Parathyroid adenoma (tissue), 2 donors: ENCODE data around the gene RASSF10.

Source experiments
- H2AFZ ChIP-seq: fragments of 300-600 bp; sonication (generic); one replicate; pipeline ENCODE4 v1.7.0; 2017; ENCODE audit warnings: antibody characterized with exemption, mild to moderate bottlenecking
- H3K27ac ChIP-seq: fragments of 300-600 bp; sonication (generic); one replicate; pipeline ENCODE4 v1.7.0; 2017
- H3K27me3 ChIP-seq: fragments of 300-600 bp; sonication (generic); one replicate; pipeline ENCODE4 v1.7.0; 2017; ENCODE audit warnings: low read length; ENCODE audit not compliant: control insufficient read depth, insufficient read depth
- H3K36me3 ChIP-seq: fragments of 300-600 bp; sonication (generic); one replicate; pipeline ENCODE4 v1.7.0; 2017; ENCODE audit warnings: low read length; ENCODE audit not compliant: control insufficient read depth, insufficient read depth
- H3K4me1 ChIP-seq: fragments of 300-600 bp; sonication (generic); one replicate; pipeline ENCODE4 v1.7.0; 2017; ENCODE audit warnings: control low read depth
- H3K4me2 ChIP-seq: fragments of 300-600 bp; sonication (generic); one replicate; pipeline ENCODE4 v1.7.0; 2017; ENCODE audit warnings: low read length
- H3K4me3 ChIP-seq: fragments of 300-600 bp; sonication (generic); one replicate; pipeline ENCODE4 v1.7.0; 2017; ENCODE audit warnings: low read depth, low read length
- H3K79me2 ChIP-seq: fragments of 300-600 bp; sonication (generic); one replicate; pipeline ENCODE4 v1.7.0; 2017; ENCODE audit warnings: control low read depth
- H3K9ac ChIP-seq: fragments of 300-600 bp; sonication (generic); one replicate; pipeline ENCODE4 v1.7.0; 2017; ENCODE audit warnings: mild to moderate bottlenecking
- H3K9me3 ChIP-seq: fragments of 300-600 bp; sonication (generic); one replicate; pipeline ENCODE4 v1.7.0; 2017; ENCODE audit warnings: low read length; ENCODE audit not compliant: control insufficient read depth
- TF ChIP-seq, protein P1 (sequence below): fragments of 300-600 bp; sonication (generic); IDR thresholded peaks from one replicate; pipeline ENCODE4 v1.7.0; 2017; ENCODE audit warnings: antibody characterized with exemption, mild to moderate bottlenecking
- donor health status: primary hyperparathyroidism.

Gene RASSF10

DNA sequence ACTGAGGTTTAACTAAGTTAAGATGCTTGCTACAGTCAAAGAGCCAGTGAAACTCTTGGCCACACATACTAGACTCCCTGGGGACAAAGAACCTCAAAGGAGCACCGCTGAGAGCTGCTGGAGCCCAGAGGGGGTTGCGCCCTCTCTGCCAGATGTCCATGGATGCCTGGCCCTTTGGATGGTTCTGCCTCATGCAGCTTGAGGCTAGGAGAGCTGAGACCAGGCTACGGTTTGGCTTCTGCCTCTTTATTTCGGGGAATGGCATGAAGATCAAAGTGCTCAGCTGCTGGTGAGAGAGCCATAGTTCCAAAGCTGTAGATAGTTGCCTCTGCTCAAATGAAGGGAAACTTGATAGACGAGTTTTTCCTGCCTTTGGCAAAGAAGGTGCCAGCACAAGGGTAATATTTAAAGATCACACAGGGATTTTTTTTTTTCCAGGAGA lies 43.0 kb downstream of the RASSF10 start:
- H3K9ac ChIP-seq, result no peak overlapping the region
- no peak overlapping the region for H3K4me2 ChIP-seq
- TF ChIP-seq, protein P1, sequence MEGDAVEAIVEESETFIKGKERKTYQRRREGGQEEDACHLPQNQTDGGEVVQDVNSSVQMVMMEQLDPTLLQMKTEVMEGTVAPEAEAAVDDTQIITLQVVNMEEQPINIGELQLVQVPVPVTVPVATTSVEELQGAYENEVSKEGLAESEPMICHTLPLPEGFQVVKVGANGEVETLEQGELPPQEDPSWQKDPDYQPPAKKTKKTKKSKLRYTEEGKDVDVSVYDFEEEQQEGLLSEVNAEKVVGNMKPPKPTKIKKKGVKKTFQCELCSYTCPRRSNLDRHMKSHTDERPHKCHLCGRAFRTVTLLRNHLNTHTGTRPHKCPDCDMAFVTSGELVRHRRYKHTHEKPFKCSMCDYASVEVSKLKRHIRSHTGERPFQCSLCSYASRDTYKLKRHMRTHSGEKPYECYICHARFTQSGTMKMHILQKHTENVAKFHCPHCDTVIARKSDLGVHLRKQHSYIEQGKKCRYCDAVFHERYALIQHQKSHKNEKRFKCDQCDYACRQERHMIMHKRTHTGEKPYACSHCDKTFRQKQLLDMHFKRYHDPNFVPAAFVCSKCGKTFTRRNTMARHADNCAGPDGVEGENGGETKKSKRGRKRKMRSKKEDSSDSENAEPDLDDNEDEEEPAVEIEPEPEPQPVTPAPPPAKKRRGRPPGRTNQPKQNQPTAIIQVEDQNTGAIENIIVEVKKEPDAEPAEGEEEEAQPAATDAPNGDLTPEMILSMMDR, result no peak
- H3K4me1 ChIP-seq, result peaks cover 20% of the 10 kb centered on the region
- H3K79me2 ChIP-seq, result no peaks in the 10 kb centered on the region
- no peaks in the 10 kb centered on the region for H3K9me3 ChIP-seq
- H3K27ac ChIP-seq, result peak overlapping the region; percentile 45
- no peak overlapping the region for H3K4me3 ChIP-seq
- peak overlapping the region; percentile 5 for H2AFZ ChIP-seq
- no peaks in the 10 kb centered on the region for H3K27me3 ChIP-seq
- H3K36me3 ChIP-seq, result no peaks in the 10 kb centered on the region

DNA sequence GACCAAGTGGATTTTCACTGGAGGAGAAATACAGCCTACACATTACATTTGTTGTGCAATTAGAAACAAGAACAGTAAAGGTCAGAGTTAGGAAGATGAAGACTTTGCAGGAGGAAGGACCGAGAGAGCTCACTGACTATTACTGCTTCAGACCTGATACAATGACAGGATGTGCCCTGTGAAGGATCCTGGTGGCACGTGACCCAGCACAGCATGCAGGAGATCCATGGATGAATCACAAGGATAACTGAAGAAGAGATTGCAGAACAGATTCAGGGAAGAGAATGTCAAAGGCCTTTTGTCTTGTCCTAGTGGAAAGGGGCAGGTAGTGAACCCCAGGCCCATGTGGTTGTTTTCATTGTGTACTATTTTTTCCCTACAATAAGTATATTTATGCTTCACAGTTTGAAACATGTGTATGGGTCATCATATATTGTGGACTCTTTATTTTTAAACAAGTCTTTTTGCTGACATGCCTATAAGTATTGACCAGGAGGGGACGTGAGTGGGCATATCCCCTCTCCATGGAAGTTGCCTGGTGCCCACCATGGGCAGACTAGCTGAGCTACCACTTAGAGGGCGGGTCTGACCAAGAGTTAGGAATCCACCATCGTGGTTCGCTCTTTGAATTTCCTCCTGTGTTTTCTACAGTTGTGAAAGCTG lies 44.3 kb downstream of the RASSF10 start:
- Histone ChIP-seq H3K9ac (no peak overlapping the region), H3K79me2 (no peaks in the 10 kb centered on the region), H3K36me3 (no peaks in the 10 kb centered on the region), H3K27ac (peak overlapping the region; percentile 45), H3K4me1 (peaks cover 20% of the 10 kb centered on the region), H3K27me3 (no peaks in the 10 kb centered on the region), H3K9me3 (no peaks in the 10 kb centered on the region), H2AFZ (peak overlapping the region; percentile 22), H3K4me3 (no peak overlapping the region), H3K4me2 (no peak overlapping the region)
- TF ChIP-seq, protein P1, result no peak

DNA sequence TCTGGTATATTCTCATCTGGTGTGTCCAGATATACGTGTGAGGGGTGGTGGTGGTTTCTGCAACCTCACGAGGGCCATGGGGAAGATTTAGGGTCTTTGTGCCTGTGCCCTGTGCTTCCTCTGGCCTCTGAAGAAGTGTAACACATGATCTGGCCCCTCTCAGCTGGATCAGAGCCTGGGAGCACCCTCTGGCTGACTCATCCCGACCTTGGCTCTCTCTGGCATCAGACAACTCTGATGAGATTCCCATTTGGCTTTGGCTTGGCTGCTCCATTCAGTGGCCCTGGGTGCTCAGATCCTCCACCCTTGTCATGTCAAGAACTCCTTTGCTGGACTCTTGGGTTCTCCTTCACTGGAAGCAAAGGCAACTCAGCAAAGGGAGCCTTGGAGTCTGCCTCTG lies 45.2 kb downstream of the RASSF10 start:
- no peaks in the 10 kb centered on the region for H3K27me3 ChIP-seq
- no peaks in the 10 kb centered on the region for H3K36me3 ChIP-seq
- no peak overlapping the region for H3K27ac ChIP-seq
- no peaks in the 10 kb centered on the region for H3K9me3 ChIP-seq
- no peak overlapping the region for H3K4me3 ChIP-seq
- H3K9ac ChIP-seq, result no peak overlapping the region
- H3K79me2 ChIP-seq, result no peaks in the 10 kb centered on the region
- no peak overlapping the region for H2AFZ ChIP-seq
- TF ChIP-seq, protein P1, result no peak
- no peak overlapping the region for H3K4me2 ChIP-seq
- peaks cover 20% of the 10 kb centered on the region for H3K4me1 ChIP-seq

DNA sequence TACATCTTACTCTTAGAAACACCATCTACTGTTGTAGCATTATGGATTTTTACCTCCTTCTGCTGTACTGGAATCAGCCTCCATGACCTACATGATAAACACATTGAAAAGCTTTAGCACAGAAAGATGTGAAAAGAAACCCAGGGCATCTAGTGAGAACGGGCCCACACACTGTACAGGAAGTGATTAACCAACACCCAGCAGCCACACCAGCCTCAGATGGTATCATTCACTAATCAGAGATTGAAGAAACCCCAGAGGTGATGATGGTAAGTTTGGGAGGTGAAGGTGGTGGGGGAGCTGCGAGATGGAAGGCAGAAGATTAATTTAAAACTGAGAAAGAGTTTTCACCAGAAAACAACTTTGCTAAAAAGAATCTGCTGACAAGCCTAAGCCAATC lies 46.1 kb downstream of the RASSF10 start:
- H3K9ac ChIP-seq, result no peak overlapping the region
- H2AFZ ChIP-seq, result no peak overlapping the region
- H3K79me2 ChIP-seq, result no peaks in the 10 kb centered on the region
- no peak overlapping the region for H3K4me2 ChIP-seq
- no peaks in the 10 kb centered on the region for H3K9me3 ChIP-seq
- H3K27ac ChIP-seq, result no peak overlapping the region
- no peaks in the 10 kb centered on the region for H3K27me3 ChIP-seq
- TF ChIP-seq, protein P1, result no peak
- H3K4me1 ChIP-seq, result peaks cover 20% of the 10 kb centered on the region
- H3K4me3 ChIP-seq, result no peak overlapping the region
- no peaks in the 10 kb centered on the region for H3K36me3 ChIP-seq
